Inflammatory macrophage treated with lipopolysaccharide for 1 hour (primary cell): ENCODE results near the gene TTC1.
"Not testable (repeated sequence)": the region's sequence is repeated elsewhere in the genome, so short reads cannot be mapped to it uniquely, and the experiment has no call there.

Experiments used
- DNase-seq, 2 donors: peaks; one replicate each; pipeline ENCODE4 v3.0.0-alpha.2; 2020 to 2022

Gene TTC1

GRCh38 chr5:160044391-160044804 lies 35.5 kb downstream of the TTC1 start:
- DNase-seq = peak; percentile 45 to 78

- peak; percentile 40 to 50 for DNase-seq
Measured at GRCh38 chr5:160044967-160045366, 36.0 kb downstream of the TTC1 start.

GRCh38 chr5:160047423-160047822 lies 38.5 kb downstream of the TTC1 start:
- no peak for DNase-seq

- no peak for DNase-seq
Measured at GRCh38 chr5:160048131-160048530, 39.2 kb downstream of the TTC1 start.

- DNase-seq = no peak
Measured at GRCh38 chr5:160049099-160049498, 40.2 kb downstream of the TTC1 start.

- DNase-seq = no peak
Measured at GRCh38 chr5:160054047-160054446, 45.1 kb downstream of the TTC1 start.

GRCh38 chr5:160054831-160055230 lies 45.9 kb downstream of the TTC1 start:
- no peak for DNase-seq

- no peak for DNase-seq
Measured at GRCh38 chr5:160057256-160057655, 48.3 kb downstream of the TTC1 start.

GRCh38 chr5:160060001-160060400 lies 51.1 kb downstream of the TTC1 start:
- DNase-seq = no peak

- DNase-seq = no peak
Measured at GRCh38 chr5:160061770-160062169, 52.8 kb downstream of the TTC1 start.

GRCh38 chr5:160064417-160064810 lies 55.5 kb downstream of the TTC1 start:
- DNase-seq = no peak

- DNase-seq = no peak
Measured at GRCh38 chr5:160064995-160065614, 56.2 kb downstream of the TTC1 start.

GRCh38 chr5:160069120-160069519 lies 60.2 kb downstream of the TTC1 start:
- not testable (repeated sequence) for DNase-seq

- peak; percentile 20 to 33 for DNase-seq
Measured at GRCh38 chr5:160071516-160071915, 62.6 kb downstream of the TTC1 start.

GRCh38 chr5:160071916-160072315 lies 63.0 kb downstream of the TTC1 start:
- no peak for DNase-seq

- DNase-seq = no peak
Measured at GRCh38 chr5:160075073-160075472, 66.1 kb downstream of the TTC1 start.

- DNase-seq = no peak
Measured at GRCh38 chr5:160076997-160077396, 68.1 kb downstream of the TTC1 start.

GRCh38 chr5:160079753-160080152 lies 70.8 kb downstream of the TTC1 start:
- DNase-seq = no peak

GRCh38 chr5:160081495-160081894 lies 72.6 kb downstream of the TTC1 start:
- no peak for DNase-seq

GRCh38 chr5:160082614-160083500 lies 73.9 kb downstream of the TTC1 start:
- no peak for DNase-seq

GRCh38 chr5:160083501-160083900 lies 74.6 kb downstream of the TTC1 start:
- no peak for DNase-seq

- no peak for DNase-seq
Measured at GRCh38 chr5:160084144-160084543, 75.2 kb downstream of the TTC1 start.

- no peak for DNase-seq
Measured at GRCh38 chr5:160087199-160087598, 78.3 kb downstream of the TTC1 start.

- DNase-seq = no peak
Measured at GRCh38 chr5:160088805-160089204, 79.9 kb downstream of the TTC1 start.
